Sigmoid colon (tissue), 7 donors: Measurements from ENCODE around the gene ARHGAP8. TPM values are rescaled to one million over a fixed set of nuclear protein-coding genes. Genes with fewer than 3 reads are reported as not detected.
A peak's percentile ranks its signal among the peaks of the same experiment; 100 is the strongest.

Experiments
- DNase-seq: peaks from one replicate; pipeline ENCODE4 v3.0.0-alpha.2; 2019
- H3K27ac ChIP-seq, 4 donors: fragments of 200-600 bp; sonication (generic); one replicate each; pipeline ENCODE4 v1.5.1; 2016 to 2019; ENCODE audit warnings: mild to moderate bottlenecking in 1 of 4
- H3K27me3 ChIP-seq, 3 donors: fragments of 200-600 bp; sonication (generic); one replicate each; pipeline ENCODE4 v1.5.1; 2019; ENCODE audit warnings: mild to moderate bottlenecking in 1 of 3
- H3K36me3 ChIP-seq, 4 donors: fragments of 200-600 bp; sonication (generic); one replicate each; pipeline ENCODE4 v1.5.1; 2016 to 2019
- H3K4me1 ChIP-seq, 4 donors: fragments of 200-600 bp; sonication (generic); one replicate each; pipeline ENCODE4 v1.5.1; 2017 to 2019
- H3K4me3 ChIP-seq, 4 donors: fragments of 200-600 bp; sonication (generic); one replicate each; pipeline ENCODE4 v1.5.1; 2017 to 2019; ENCODE audit warnings: mild to moderate bottlenecking in 2 of 4, moderate library complexity in 1 of 4
- H3K9me3 ChIP-seq, 4 donors: fragments of 200-600 bp in 3 of 4; sonication (generic) in 3 of 4; one replicate each; pipeline versions ENCODE4 v1.5.1 to v1.6.1; 2013 to 2019
- EP300 ChIP-seq, 4 donors: sonication (generic); formaldehyde crosslinking; IDR thresholded peaks; one replicate each; pipeline ENCODE4 v1.6.1; 2017; ENCODE audit warnings: antibody characterized with exemption in 4 of 4
- POLR2A ChIP-seq, 2 donors: fragments of 450-650 bp; IDR thresholded peaks; one replicate each; pipeline ENCODE4 v1.6.1; 2016; ENCODE audit warnings: antibody characterized with exemption in 2 of 2, mild to moderate bottlenecking in 2 of 2, moderate library complexity in 2 of 2
- POLR2AphosphoS5 ChIP-seq, 4 donors: sonication (generic); formaldehyde crosslinking; IDR thresholded peaks; one replicate each; pipeline ENCODE4 v1.6.1; 2017; ENCODE audit warnings: antibody characterized with exemption in 4 of 4
- WGBS, 2 donors: extraction: QIAGEN DNeasy Blood & Tissue Kit; methylation state at CpG; one replicate each; pipeline ENCODE4 v1.1.7; 2013; 5-methylcytosine and 5-hydroxymethylcytosine counted together
- intact Hi-C: fragments of 100-400 bp; cut with DNase I; formaldehyde crosslinking; loops from one replicate; pipeline ENCODE4 v1.15.1; 2023
- polyA plus RNA-seq, 3 donors: library from polyadenylated mRNA; stranded (reverse); fragments of 200-250 nt; gene quantifications; one replicate each; pipeline ENCODE4 v1.2.3, GENCODE V29; 2013
- total RNA-seq, 4 donors: library from RNA; depleted of rRNA; stranded (reverse); fragments of >200 nt; gene quantifications; one replicate each; pipeline ENCODE4 v1.1.0, GENCODE V29; 2016
- TF ChIP-seq, protein P1 (sequence below), 4 experiments: fragments of 450-650 bp in 3 of 4; fragments of 200-600 bp in 1 of 4; IDR thresholded peaks; one replicate each; pipeline ENCODE4 v1.5.1; 2016 to 2019; ENCODE audit warnings: antibody characterized with exemption in 4 of 4, mild to moderate bottlenecking in 3 of 4, moderate library complexity in 2 of 4
- donor health status: healthy with polysubstance abuse.
- donor health status: Bipolar disorder and iron deficiency.
- donor health status: healthy.

ARHGAP8 gene
- total and polyA plus RNA-seq, 7 donors: 0.66 to 30.9 (median 6.0) TPM; not detected in 1

DNA sequence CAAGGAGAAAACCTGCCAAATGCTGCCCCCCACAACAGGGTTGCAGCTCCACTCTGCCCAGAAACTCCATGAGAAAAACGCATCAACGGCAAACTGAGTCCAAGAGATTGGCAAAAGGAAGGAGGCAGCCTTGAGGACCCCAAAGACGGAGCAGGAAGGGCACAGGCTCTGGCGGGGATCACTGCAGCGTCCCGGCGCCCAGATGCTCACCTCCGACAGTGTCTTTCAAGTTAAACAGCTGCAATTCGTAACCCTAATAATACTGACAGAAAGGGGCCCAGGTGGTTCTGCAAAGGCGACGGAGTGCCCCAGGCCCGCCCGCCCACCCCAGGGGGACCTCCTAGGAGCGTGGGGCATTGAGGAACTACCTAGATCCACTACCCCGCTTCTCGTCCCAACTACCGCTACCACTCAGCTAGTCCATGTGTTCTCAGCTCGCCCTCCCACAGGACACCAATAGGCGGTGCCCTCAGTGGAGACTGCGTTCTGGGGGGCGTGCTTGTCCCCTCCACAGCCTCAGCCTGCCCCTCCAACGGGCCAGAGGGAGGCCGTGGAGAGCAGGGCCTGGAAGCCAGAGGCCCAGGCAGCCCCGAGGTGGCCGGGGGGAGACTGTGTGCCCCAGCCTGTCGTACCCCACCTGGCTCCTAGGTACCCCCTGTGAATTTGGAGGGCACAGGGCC lies 130.0 kb downstream of the ARHGAP8 start:
- WGBS, 2 donors: 86 to 90% methylated on average over 26 of the region's 26 CpGs
- TF ChIP-seq, protein P1, sequence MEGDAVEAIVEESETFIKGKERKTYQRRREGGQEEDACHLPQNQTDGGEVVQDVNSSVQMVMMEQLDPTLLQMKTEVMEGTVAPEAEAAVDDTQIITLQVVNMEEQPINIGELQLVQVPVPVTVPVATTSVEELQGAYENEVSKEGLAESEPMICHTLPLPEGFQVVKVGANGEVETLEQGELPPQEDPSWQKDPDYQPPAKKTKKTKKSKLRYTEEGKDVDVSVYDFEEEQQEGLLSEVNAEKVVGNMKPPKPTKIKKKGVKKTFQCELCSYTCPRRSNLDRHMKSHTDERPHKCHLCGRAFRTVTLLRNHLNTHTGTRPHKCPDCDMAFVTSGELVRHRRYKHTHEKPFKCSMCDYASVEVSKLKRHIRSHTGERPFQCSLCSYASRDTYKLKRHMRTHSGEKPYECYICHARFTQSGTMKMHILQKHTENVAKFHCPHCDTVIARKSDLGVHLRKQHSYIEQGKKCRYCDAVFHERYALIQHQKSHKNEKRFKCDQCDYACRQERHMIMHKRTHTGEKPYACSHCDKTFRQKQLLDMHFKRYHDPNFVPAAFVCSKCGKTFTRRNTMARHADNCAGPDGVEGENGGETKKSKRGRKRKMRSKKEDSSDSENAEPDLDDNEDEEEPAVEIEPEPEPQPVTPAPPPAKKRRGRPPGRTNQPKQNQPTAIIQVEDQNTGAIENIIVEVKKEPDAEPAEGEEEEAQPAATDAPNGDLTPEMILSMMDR (IDR thresholded peaks at IDR 0.05): no peak
- no peak for TF ChIP-seq POLR2AphosphoS5 (IDR thresholded peaks at IDR 0.05)
- TF ChIP-seq POLR2A (IDR thresholded peaks at IDR 0.05): no peak
- no peak for TF ChIP-seq EP300 (IDR thresholded peaks at IDR 0.05)

DNA sequence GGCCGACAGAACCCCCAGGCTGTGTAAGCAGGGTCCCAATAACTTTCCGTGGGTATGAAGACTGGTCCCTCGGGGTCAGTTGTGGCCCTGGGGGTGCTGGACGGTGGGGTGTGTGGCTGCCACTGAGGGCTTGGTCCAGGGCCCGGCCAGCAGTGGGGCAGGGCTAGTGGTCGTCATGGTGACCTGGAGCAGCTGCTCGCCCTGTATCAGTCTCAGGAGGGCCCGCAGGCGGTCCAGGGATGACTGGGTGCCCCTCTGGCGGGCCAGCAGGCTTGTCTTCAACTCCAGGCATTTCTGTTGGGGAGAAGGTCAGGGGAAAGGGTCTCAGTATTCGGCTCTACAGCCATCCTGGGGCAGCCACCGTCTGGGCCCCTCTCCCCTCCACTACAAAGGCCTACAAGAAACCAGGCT lies 130.6 kb downstream of the ARHGAP8 start:
- Histone ChIP-seq H3K4me3 (no peak overlapping the region), H3K36me3 (no peaks in the 10 kb centered on the region), H3K9me3 (no peaks in the 10 kb centered on the region), H3K4me1 (no peaks in the 10 kb centered on the region), H3K27ac (no peak overlapping the region), H3K27me3 (no peaks in the 10 kb centered on the region)
- intact Hi-C loops: no loop called here
- TF ChIP-seq POLR2A (IDR thresholded peaks at IDR 0.05) (no peak), POLR2AphosphoS5 (IDR thresholded peaks at IDR 0.05) (no peak), EP300 (IDR thresholded peaks at IDR 0.05) (no peak)
- TF ChIP-seq, protein P1 (IDR thresholded peaks at IDR 0.05): no peak
- DNase-seq: peak; percentile 46
- WGBS, 2 donors: 80 to 87% methylated on average over 12 of the region's 12 CpGs

More for the DNA sequence above, 130.0 kb downstream of the ARHGAP8 start:
- H3K9me3 ChIP-seq: peaks cover 0 to 5% (median 1%) of the 10 kb centered on the region in 4 donors
- H3K4me3 ChIP-seq: no peak overlapping the region
- no peaks in the 10 kb centered on the region for H3K36me3 ChIP-seq
- intact Hi-C loops: no loop called here
- no peak overlapping the region for H3K27ac ChIP-seq
- H3K4me1 ChIP-seq: no peaks in the 10 kb centered on the region
- peak; percentile 30 for DNase-seq
- no peaks in the 10 kb centered on the region for H3K27me3 ChIP-seq

DNA sequence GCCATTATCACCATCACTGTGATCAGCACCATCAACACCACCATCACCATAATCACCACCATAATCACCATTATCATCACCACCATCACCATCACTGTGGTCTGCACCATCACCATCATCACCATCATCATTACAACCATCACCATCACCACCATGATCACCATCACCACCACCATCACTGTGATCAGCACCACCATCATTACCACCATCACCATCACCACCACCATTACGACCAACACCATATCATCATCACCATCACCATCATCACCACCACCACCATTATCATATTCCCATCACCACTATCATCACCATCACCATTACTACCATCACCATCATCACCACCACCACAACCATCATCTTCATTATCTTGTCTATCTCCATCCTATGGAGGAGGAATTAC lies 132.2 kb downstream of the ARHGAP8 start:
- intact Hi-C loops: no loop called here
- WGBS, 2 donors: 92 to 97% methylated on average over 1 of the region's 1 CpG
- TF ChIP-seq, protein P1 (IDR thresholded peaks at IDR 0.05): no peak
- TF ChIP-seq EP300 (IDR thresholded peaks at IDR 0.05) (no peak), POLR2A (IDR thresholded peaks at IDR 0.05) (no peak), POLR2AphosphoS5 (IDR thresholded peaks at IDR 0.05) (no peak)
- Histone ChIP-seq H3K9me3 (no peaks in the 10 kb centered on the region), H3K27me3 (no peaks in the 10 kb centered on the region), H3K4me3 (no peak overlapping the region), H3K4me1 (no peaks in the 10 kb centered on the region), H3K36me3 (no peaks in the 10 kb centered on the region), H3K27ac (no peak overlapping the region)
- DNase-seq: no peak

DNA sequence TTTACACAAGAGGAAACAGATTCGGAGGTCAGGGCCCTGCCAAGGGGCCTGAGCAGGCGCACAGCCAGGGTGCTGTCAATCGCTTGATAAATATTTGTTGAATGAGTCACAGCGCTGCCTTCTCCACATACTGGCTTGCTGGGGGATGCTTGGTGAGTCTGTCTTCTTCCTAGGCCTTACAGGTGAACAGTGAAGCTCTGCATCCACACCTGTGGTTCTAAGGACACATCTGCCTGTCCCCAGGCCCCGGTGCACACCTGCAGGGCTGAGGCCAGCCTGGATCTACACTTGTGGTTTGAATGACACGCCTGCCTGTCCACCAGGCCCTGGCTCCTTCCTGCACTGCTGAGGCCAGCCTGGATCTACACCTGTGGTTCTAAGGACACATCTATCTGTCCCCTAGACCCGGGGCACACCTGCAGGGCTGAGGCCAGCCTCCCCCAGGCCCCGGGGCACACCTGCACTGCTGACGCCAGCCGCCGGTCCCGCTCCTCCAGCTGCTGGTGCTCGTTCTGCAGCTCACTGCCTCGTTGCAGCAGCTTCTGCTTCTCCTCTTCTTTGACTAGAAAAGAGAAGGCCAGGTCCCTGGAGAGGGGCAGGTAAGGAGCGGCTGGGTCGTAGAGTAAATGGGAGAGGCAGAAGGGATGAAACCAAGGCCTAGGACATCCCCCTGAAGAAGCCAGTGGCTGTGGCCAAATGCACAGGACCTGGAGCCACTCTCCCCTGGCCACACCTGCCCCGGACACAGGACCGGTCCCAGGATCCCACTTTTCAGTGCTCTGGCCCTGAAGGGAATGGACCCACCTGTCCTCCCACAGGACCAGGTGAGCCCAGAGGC lies 132.8 kb downstream of the ARHGAP8 start:
- Histone ChIP-seq H3K27ac (no peak overlapping the region), H3K4me1 (no peaks in the 10 kb centered on the region), H3K4me3 (no peak overlapping the region), H3K27me3 (no peaks in the 10 kb centered on the region), H3K9me3 (no peaks in the 10 kb centered on the region), H3K36me3 (no peaks in the 10 kb centered on the region)
- DNase-seq: peak; percentile 47
- TF ChIP-seq POLR2AphosphoS5 (IDR thresholded peaks at IDR 0.05) (no peak), EP300 (IDR thresholded peaks at IDR 0.05) (no peak), POLR2A (IDR thresholded peaks at IDR 0.05) (no peak)
- TF ChIP-seq, protein P1 (IDR thresholded peaks at IDR 0.05): no peak
- 71 to 85% methylated on average over 18 of the region's 18 CpGs for WGBS, 2 donors
- intact Hi-C loops: no loop called here
